Activated naive CD4-positive, alpha-beta T cell treated with anti-CD3 and anti-CD28 coated beads, Interleukin-2, amount 50 U/mL, for 16 hours (primary cell): ENCODE measurements around the gene FCRLA.

Experiments
- DNase-seq: peaks from one replicate; pipeline ENCODE4 v3.0.0-alpha.2; 2020

Gene FCRLA

DNA sequence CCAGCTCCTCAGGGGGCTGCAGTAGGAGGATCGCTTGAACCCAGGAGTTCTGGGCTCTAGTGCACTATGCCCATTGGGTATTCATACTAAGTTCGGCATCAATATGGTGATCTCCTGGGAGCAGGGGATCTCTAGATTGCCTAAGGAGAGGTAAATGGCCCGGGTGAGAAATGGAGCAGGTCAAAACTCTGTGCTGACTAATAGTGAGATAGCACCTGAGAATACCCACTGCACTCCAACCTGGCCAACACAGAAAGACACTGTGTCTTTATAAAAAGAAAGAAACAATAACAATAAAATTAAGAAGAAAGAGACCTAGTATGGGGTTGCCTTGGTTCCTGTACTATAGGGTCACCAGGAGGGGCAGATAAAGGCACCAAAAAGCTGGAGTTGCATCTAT, 28.8 kb downstream of the FCRLA start:
- no peak for DNase-seq

GRCh38 chr1:161736335-161736969, 29.4 kb downstream of the FCRLA start:
- DNase-seq: no peak

DNA sequence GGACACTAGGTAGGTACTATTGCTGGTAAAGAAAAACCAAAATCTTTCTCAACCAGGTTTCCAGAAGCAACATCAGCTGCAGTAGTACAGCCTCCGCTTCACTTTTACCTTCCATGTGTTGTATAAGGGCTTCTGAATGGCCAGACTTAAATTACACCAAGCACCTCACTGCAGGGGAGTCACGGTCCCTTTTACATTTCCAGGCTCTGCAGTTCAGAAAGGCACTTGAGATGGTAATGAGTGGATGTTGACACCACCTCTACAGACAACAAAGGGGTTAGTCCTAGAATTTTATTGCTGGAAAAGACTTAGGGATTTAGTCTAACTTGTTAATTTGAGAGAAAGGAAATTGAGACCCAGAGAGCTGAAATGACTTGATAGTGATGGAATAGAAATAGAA, 30.6 kb downstream of the FCRLA start:
- DNase-seq: no peak

- DNase-seq: no peak
These were observed 31.7 kb downstream of the FCRLA start for GRCh38 chr1:161738627-161739287.

- DNase-seq: no peak
These were observed 33.0 kb downstream of the FCRLA start for GRCh38 chr1:161739865-161740566.

DNA sequence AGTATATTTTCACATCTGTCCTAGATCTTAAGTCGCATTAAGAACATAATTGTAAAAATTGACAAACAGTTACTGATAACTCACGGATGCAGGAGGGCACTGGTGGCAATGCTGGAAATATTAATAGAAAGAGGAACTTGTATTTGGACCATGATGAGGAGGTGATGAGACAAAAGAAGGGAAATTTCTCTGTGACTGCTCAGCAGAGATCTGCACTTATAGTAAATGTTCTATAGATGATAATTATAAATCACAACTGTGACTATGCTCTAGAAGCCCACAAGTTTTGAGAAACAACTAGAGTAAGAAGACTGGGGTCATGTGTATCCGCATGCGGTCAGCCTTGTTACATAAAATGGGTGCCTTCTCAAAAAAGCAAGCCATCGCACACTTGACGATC, 33.9 kb downstream of the FCRLA start:
- DNase-seq: no peak

DNA sequence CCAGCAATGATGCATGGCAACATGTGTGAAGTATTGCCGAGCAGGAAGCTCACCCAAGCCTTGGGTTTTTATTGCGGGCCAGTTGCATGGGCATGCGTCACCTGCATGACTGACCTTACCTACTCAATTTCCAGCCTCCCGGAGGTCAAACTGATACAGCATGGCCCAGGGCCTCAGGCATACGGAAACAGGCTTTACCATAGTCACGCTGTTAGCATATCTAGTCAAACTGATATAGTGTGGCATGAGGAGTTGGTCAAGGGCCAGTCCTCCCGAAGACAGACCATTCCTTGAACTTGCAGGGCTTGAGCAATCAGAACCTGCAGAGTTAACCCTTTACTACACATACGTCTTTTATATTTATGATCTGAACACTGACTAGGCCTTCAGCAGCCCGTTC, 36.2 kb downstream of the FCRLA start:
- no peak for DNase-seq

DNA sequence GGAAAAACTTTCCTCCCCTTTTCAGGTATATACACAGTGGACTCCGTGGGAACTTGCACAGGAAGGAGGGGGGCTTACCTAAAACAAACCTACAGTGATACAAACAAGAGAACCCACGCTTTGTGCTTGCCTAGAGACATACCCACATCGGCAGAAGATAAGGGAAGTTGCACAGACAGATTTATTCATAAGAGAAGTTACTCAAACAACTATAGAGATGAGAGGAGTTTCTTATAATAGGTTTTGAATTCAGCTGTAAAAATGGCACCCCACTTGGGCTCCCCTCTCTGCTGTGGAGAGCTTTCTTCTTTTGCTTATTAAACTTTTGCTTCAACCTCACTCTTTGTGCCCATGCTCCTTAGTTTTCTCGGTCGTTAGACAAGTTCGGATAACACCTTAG, 40.8 kb downstream of the FCRLA start:
- DNase-seq: no peak

GRCh38 chr1:161749509-161750407, 42.7 kb downstream of the FCRLA start, which contains the start of gene DUSP12:
DUSP12 (plus strand) TSS chr1:161749786; CDS start chr1:161749802, 16 bp downstream.
- peak; percentile 88 for DNase-seq

DNA sequence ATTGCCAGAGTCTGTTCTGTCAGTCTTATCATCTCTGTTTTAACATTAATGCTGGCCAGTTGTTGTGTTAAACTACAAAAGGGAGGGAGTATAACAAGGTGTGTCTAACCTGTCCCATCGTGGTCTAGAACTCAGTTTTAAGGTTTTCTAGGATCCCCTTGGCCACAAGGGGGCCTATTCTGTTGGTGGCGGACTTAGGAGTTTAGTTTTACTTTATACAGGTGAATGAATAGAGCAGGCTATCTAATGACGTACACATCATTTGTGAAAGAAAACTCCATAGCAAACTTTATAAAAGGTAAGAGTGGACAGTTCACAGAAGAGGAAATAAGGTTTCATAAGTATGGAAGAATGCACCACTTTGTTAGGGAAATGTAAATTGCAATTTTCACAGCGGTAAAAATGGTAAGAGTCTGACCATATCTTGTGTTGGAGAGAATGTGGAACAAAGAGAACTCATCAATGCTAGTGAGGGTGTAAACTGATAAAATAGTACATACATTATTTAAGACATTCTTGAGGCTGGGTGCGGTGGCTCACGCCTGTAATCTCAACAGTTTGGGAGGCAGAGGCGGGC, 56.6 kb downstream of the FCRLA start:
- DNase-seq: peak; percentile 51
